Endothelial cell of umbilical vein (primary cell): ENCODE measurements around the gene SRPK1. TPM values are rescaled to one million over a fixed set of nuclear protein-coding genes. Genes with fewer than 3 reads are reported as not detected.

Experiments
- BruUV-seq: library from RNA; stranded (reverse); fragments of 400-500 nt; replicated peaks from 2 replicates; lab custom pipeline; 2021; lab: Mats Ljungman, UMichigan
- CTCF ChIA-PET: fragments of 300-600, 350-600 bp; sonication (Branson Sonifier 250); formaldehyde crosslinking; loops from one replicate; lab custom pipeline; 2021; ENCODE audit warnings: antibody characterized with exemption, inconsistent platforms; lab: Charles Lee
- POLR2A ChIA-PET: fragments of 300-600, 350-600 bp; sonication (Branson Sonifier 250); formaldehyde crosslinking; loops from one replicate; lab custom pipeline; 2021; ENCODE audit warnings: antibody characterized with exemption, inconsistent platforms; lab: Charles Lee
- DNase-seq: peaks from one replicate; pipeline ENCODE4 v3.0.0-alpha.2; 2011; ENCODE audit warnings: low read depth, low spot score
- FAIRE-seq: peaks from 2 replicates; lab custom pipeline; 2011; peaks lifted over from hg19 to GRCh38; lab: Jason Lieb, UNC
- H2AFZ ChIP-seq: 2 replicates; pipeline ENCODE4 v1.6.0; 2012; ENCODE audit warnings: low read depth, low read length, control low read depth, inconsistent platforms
- H3K27ac ChIP-seq: 2 replicates; pipeline ENCODE4 v1.5.1; 2011; ENCODE audit warnings: low read depth, mild to moderate bottlenecking, control low read depth, low read length, moderate library complexity; ENCODE audit not compliant: insufficient read depth
- H3K27me3 ChIP-seq, 2 experiments: 2 replicates each; pipeline versions ENCODE4 v1.6.0 to v1.6.1; 2011; ENCODE audit warnings: low read length in 2 of 2, mixed read lengths in 1 of 2; ENCODE audit not compliant: control insufficient read depth in 2 of 2, insufficient read depth in 2 of 2
- H3K36me3 ChIP-seq, 2 experiments: 2 replicates in 1 of 2; 3 replicates in 1 of 2; pipeline ENCODE4 v1.5.1; 2011; ENCODE audit warnings: low read length in 2 of 2, mild to moderate bottlenecking in 1 of 2, moderate library complexity in 1 of 2; ENCODE audit not compliant: control insufficient read depth in 2 of 2, insufficient read depth in 2 of 2; ENCODE audit errors: extremely low read depth in 1 of 2
- H3K4me1 ChIP-seq: 3 replicates; pipeline ENCODE4 v1.5.1; 2011; ENCODE audit warnings: mild to moderate bottlenecking, low read length; ENCODE audit not compliant: control insufficient read depth, insufficient read depth; ENCODE audit errors: extremely low read depth
- H3K4me2 ChIP-seq: 2 replicates; pipeline ENCODE4 v1.6.1; 2011; ENCODE audit warnings: low read length, control low read depth, mixed read lengths; ENCODE audit not compliant: insufficient read depth
- H3K4me3 ChIP-seq, 3 experiments: fragments of 200-600 bp in 1 of 3; sonication (generic), shearing (Covaris generic) in 1 of 3; replicated peaks in 1 of 3; 2 replicates each; pipeline ENCODE4 v1.5.1; 2011 to 2016; ENCODE audit warnings: control low read depth in 3 of 3, low read length in 3 of 3, mild to moderate bottlenecking in 2 of 3, inconsistent platforms in 1 of 3, low read depth in 1 of 3, moderate library complexity in 1 of 3; ENCODE audit not compliant: insufficient read depth in 1 of 3
- H3K79me2 ChIP-seq: 2 replicates; pipeline ENCODE4 v1.6.0; 2012; ENCODE audit warnings: low read length, inconsistent platforms; ENCODE audit not compliant: control insufficient read depth, insufficient read depth
- H3K9ac ChIP-seq: replicated peaks from 2 replicates; pipeline ENCODE3; 2011; ENCODE audit warnings: low read length, control low read depth; ENCODE audit not compliant: insufficient read depth; ENCODE audit errors: extremely low read depth
- H3K9me1 ChIP-seq: replicated peaks from 3 replicates; pipeline ENCODE4 v1.6.0; 2011; ENCODE audit warnings: mild to moderate bottlenecking, low read length; ENCODE audit not compliant: control insufficient read depth, insufficient read depth; ENCODE audit errors: extremely low read depth
- H3K9me3 ChIP-seq: replicated peaks from 2 replicates; pipeline ENCODE4 v1.5.1; 2012; ENCODE audit warnings: low read length, inconsistent platforms; ENCODE audit not compliant: control insufficient read depth, insufficient read depth
- H4K20me1 ChIP-seq: replicated peaks from 2 replicates; pipeline ENCODE3; 2011; ENCODE audit warnings: mild to moderate bottlenecking, low read length; ENCODE audit not compliant: control insufficient read depth, insufficient read depth; ENCODE audit errors: extremely low read depth
- EZH2 ChIP-seq: IDR thresholded peaks from 2 replicates; pipeline ENCODE4 v1.6.1; 2012; ENCODE audit warnings: borderline replicate concordance, low read depth, mild to moderate bottlenecking, moderate library complexity, low read length, inconsistent platforms; ENCODE audit not compliant: severe bottlenecking
- FOS ChIP-seq: IDR thresholded peaks from 2 replicates; pipeline ENCODE4 v1.6.1; 2011; ENCODE audit warnings: mild to moderate bottlenecking, low read length, moderate library complexity, borderline replicate concordance; ENCODE audit not compliant: insufficient read depth
- GATA2 ChIP-seq: IDR thresholded peaks from 2 replicates; pipeline ENCODE4 v1.7.0; 2011; ENCODE audit warnings: low read depth, mild to moderate bottlenecking, moderate library complexity, mixed read lengths, low read length; ENCODE audit not compliant: insufficient read length, insufficient read depth
- JUN ChIP-seq: IDR thresholded peaks from 2 replicates; pipeline ENCODE4 v1.6.1; 2011; ENCODE audit warnings: borderline replicate concordance, low read depth; ENCODE audit not compliant: insufficient read length, insufficient read depth
- MAX ChIP-seq: IDR thresholded peaks from 2 replicates; pipeline ENCODE4 v1.6.1; 2011; ENCODE audit not compliant: insufficient read depth, insufficient read length
- MYC ChIP-seq: IDR thresholded peaks from one replicate; pipeline ENCODE4 v1.6.1; 2011; ENCODE audit warnings: mild to moderate bottlenecking, low read depth, low read length
- POLR2A ChIP-seq: IDR thresholded peaks from 2 replicates; pipeline ENCODE4 v1.6.1; 2012; ENCODE audit warnings: low read depth, mild to moderate bottlenecking, control low read depth, low read length
- POLR2AphosphoS5 ChIP-seq: IDR thresholded peaks from 2 replicates; pipeline ENCODE4 v1.6.1; 2012; ENCODE audit warnings: low read depth, mild to moderate bottlenecking, control low read depth, low read length, moderate library complexity; ENCODE audit not compliant: insufficient read depth
- dilution Hi-C: fragments of 300-500 bp; cut with MboI; formaldehyde crosslinking; loops from one replicate; pipeline ENCODE4 v1.15.0; 2019; ENCODE audit warnings: low sequenced_read_pairs; ENCODE audit not compliant: extremely low pct_ligation_motif_present
- intact Hi-C: fragments of 100-400 bp; cut with micrococcal nuclease; formaldehyde crosslinking; loops from one replicate; pipeline ENCODE4 v1.10.0; 2022
- polyA plus RNA-seq, 4 experiments: library from polyadenylated mRNA; depleted of rRNA in 3 of 4; stranded (reverse) in 3 of 4; unstranded in 1 of 4; fragments of >200 nt; gene quantifications; 2 replicates each; pipeline versions ENCODE4 v1.2.1 to v1.2.3, GENCODE V29; 2011 to 2012; ENCODE audit warnings: missing spikeins in 1 of 4
- total RNA-seq: library from RNA; stranded (reverse); gene quantifications from 2 replicates; pipeline ENCODE4 v1.2.3, GENCODE V29; 2021
- TF ChIP-seq, protein P1 (sequence below), 2 donors: IDR thresholded peaks; 1 replicate in 1 of 2; 2 replicates in 1 of 2; pipeline ENCODE4 v1.5.1; 2011; ENCODE audit warnings: low read length in 2 of 2, mild to moderate bottlenecking in 2 of 2, moderate library complexity in 2 of 2, control low read depth in 1 of 2, inconsistent platforms in 1 of 2, low read depth in 1 of 2; ENCODE audit not compliant: insufficient read depth in 1 of 2; ENCODE audit errors: extremely low read depth in 1 of 2

SRPK1 gene
- total and polyA plus RNA-seq, 2 donors (not counting 3 experiments of a cell fraction or from before 2014, with no cell fraction given) = 18.9 to 72.7 TPM

GRCh38 chr6:35797837-35798526 is 122.9 kb downstream of the SRPK1 start:
- CTCF ChIA-PET = no interaction called here
- intact Hi-C loops = no loop called here

DNA sequence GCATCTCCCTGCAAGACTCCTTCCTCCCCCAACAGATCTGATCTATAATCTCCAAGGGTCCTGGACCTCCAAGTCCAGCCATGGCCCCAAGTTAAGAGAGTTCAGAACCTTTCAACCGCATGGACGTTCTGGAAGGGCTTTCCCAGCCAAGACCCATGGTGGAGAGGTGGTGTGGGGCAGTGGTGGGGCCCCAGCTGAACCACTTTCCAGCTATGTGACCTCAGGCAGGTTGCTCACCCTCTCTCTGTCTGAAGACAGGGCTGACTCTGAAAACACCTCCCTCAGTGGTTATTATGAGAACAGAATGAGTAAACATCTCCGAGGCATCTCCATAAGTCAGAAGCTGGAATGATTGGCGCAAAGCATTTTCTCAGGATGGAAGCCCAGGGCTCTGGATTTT is 124.7 kb downstream of the SRPK1 start:
- Histone ChIP-seq H3K27ac (no peak overlapping the region), H3K9me1 (no peaks in the 10 kb centered on the region), H3K4me1 (no peaks in the 10 kb centered on the region), H3K9ac (no peak overlapping the region), H3K27me3 (peaks cover 0 to 4% of the 10 kb centered on the region in 2 experiments), H3K4me3 (no peak overlapping the region), H3K9me3 (no peaks in the 10 kb centered on the region), H3K79me2 (no peaks in the 10 kb centered on the region), H3K4me2 (no peak overlapping the region), H2AFZ (no peak overlapping the region), H3K36me3 (no peaks in the 10 kb centered on the region), H4K20me1 (no peaks in the 10 kb centered on the region)
- FAIRE-seq (no peak), DNase-seq (no peak)
- ChIA-PET POLR2A (no interaction called here), CTCF (no interaction called here)
- dilution Hi-C loops = no loop called here
- TF ChIP-seq, protein P1, sequence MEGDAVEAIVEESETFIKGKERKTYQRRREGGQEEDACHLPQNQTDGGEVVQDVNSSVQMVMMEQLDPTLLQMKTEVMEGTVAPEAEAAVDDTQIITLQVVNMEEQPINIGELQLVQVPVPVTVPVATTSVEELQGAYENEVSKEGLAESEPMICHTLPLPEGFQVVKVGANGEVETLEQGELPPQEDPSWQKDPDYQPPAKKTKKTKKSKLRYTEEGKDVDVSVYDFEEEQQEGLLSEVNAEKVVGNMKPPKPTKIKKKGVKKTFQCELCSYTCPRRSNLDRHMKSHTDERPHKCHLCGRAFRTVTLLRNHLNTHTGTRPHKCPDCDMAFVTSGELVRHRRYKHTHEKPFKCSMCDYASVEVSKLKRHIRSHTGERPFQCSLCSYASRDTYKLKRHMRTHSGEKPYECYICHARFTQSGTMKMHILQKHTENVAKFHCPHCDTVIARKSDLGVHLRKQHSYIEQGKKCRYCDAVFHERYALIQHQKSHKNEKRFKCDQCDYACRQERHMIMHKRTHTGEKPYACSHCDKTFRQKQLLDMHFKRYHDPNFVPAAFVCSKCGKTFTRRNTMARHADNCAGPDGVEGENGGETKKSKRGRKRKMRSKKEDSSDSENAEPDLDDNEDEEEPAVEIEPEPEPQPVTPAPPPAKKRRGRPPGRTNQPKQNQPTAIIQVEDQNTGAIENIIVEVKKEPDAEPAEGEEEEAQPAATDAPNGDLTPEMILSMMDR (IDR thresholded peaks at IDR 0.05; ENCODE audit: extremely low read depth in 1 of 2, insufficient read depth in 1 of 2, low read depth in 1 of 2, low read length in 2 of 2) = no peak
- TF ChIP-seq JUN (no peak), MYC (no peak), GATA2 (no peak), POLR2A (no peak), MAX (no peak), FOS (no peak), POLR2AphosphoS5 (no peak), EZH2 (no peak)
- no TSS peak for BruUV-seq
- intact Hi-C loops = no loop called here

More at GRCh38 chr6:35797837-35798526, 122.9 kb downstream of the SRPK1 start:
- H3K4me3 ChIP-seq = no peak overlapping the region
- H3K4me1 ChIP-seq = no peaks in the 10 kb centered on the region
- no peaks in the 10 kb centered on the region for H3K9me3 ChIP-seq
- H3K27ac ChIP-seq = no peak overlapping the region
- no peak overlapping the region for H2AFZ ChIP-seq
- no peak overlapping the region for H3K9ac ChIP-seq
- BruUV-seq = no TSS peak
- peaks cover 0 to 4% of the 10 kb centered on the region in 2 experiments for H3K27me3 ChIP-seq
- no peak for DNase-seq
- POLR2A ChIA-PET = no interaction called here
- no peaks in the 10 kb centered on the region for H3K79me2 ChIP-seq
- no peaks in the 10 kb centered on the region for H3K36me3 ChIP-seq
- no peak for FAIRE-seq
- dilution Hi-C loops = no loop called here
- TF ChIP-seq GATA2 = no peak
- H3K9me1 ChIP-seq = no peaks in the 10 kb centered on the region
- H4K20me1 ChIP-seq = no peaks in the 10 kb centered on the region
- no peak overlapping the region for H3K4me2 ChIP-seq
